H9 (cell line): ENCODE results near the gene EXPH5. TPM values are rescaled to one million over a fixed set of nuclear protein-coding genes. Genes with fewer than 3 reads are reported as not detected.
A peak's percentile ranks its signal among the peaks of the same experiment; 100 is the strongest.

Experiments
- DNase-seq: peaks from one replicate; pipeline ENCODE4 v3.0.0-alpha.2; 2017
- H2AFZ ChIP-seq: one replicate; pipeline ENCODE4 v1.6.1; 2013; ENCODE audit warnings: mild to moderate bottlenecking, low read length, control low read depth, moderate library complexity
- H2AK5ac ChIP-seq: 2 replicates; pipeline ENCODE4 v1.6.1; 2013; ENCODE audit warnings: low read length, control low read depth, mixed read lengths; ENCODE audit not compliant: insufficient read length
- H2BK120ac ChIP-seq: one replicate; pipeline ENCODE4 v1.6.1; 2013; ENCODE audit warnings: low read depth, mild to moderate bottlenecking, low read length, control low read depth, inconsistent platforms; ENCODE audit not compliant: poor library complexity, severe bottlenecking
- H2BK12ac ChIP-seq: 2 replicates; pipeline ENCODE4 v1.6.1; 2013; ENCODE audit warnings: low read length, control low read depth, mixed read lengths, low read depth; ENCODE audit not compliant: insufficient read length
- H2BK15ac ChIP-seq: 2 replicates; pipeline ENCODE4 v1.6.1; 2013; ENCODE audit warnings: low read depth, low read length, control low read depth
- H2BK20ac ChIP-seq: one replicate; pipeline ENCODE4 v1.6.1; 2013; ENCODE audit warnings: low read depth, mild to moderate bottlenecking, low read length, control low read depth, inconsistent platforms; ENCODE audit not compliant: poor library complexity, severe bottlenecking
- H2BK5ac ChIP-seq: 2 replicates; pipeline ENCODE4 v1.6.1; 2013; ENCODE audit warnings: low read length, control low read depth, mixed read lengths; ENCODE audit not compliant: insufficient read length
- H3K14ac ChIP-seq: 2 replicates; pipeline ENCODE4 v1.6.1; 2013; ENCODE audit warnings: low read length, control low read depth; ENCODE audit not compliant: insufficient read depth
- H3K18ac ChIP-seq: 2 replicates; pipeline ENCODE4 v1.6.1; 2013; ENCODE audit warnings: low read depth, mild to moderate bottlenecking, mixed read lengths, low read length, control low read depth; ENCODE audit not compliant: insufficient read length
- H3K23ac ChIP-seq: 2 replicates; pipeline ENCODE4 v1.6.1; 2013; ENCODE audit warnings: low read length, control low read depth, mixed read lengths, low read depth; ENCODE audit not compliant: insufficient read length
- H3K23me2 ChIP-seq: 2 replicates; pipeline ENCODE4 v1.6.1; 2013; ENCODE audit warnings: low read depth, mild to moderate bottlenecking, mixed read lengths, low read length, control low read depth; ENCODE audit not compliant: insufficient read length, poor library complexity, severe bottlenecking
- H3K27ac ChIP-seq: 2 replicates; pipeline ENCODE4 v1.5.1; 2013; ENCODE audit warnings: low read length, control low read depth, mixed read lengths, low read depth; ENCODE audit not compliant: insufficient read length
- H3K27me3 ChIP-seq: 2 replicates; pipeline ENCODE4 v1.6.1; 2013; ENCODE audit warnings: low read length, control low read depth, inconsistent platforms; ENCODE audit not compliant: insufficient read depth
- H3K4ac ChIP-seq: 2 replicates; pipeline ENCODE4 v1.6.1; 2013; ENCODE audit warnings: low read depth, mild to moderate bottlenecking, control low read depth, inconsistent platforms, low read length, moderate library complexity
- H3K4me1 ChIP-seq: 2 replicates; pipeline ENCODE4 v1.6.1; 2013; ENCODE audit warnings: low read length, control low read depth, inconsistent platforms; ENCODE audit not compliant: insufficient read depth
- H3K4me2 ChIP-seq: 2 replicates; pipeline ENCODE4 v1.6.1; 2013; ENCODE audit warnings: low read length, control low read depth, mixed read lengths; ENCODE audit not compliant: insufficient read length, insufficient read depth
- H3K56ac ChIP-seq: 2 replicates; pipeline ENCODE4 v1.6.1; 2013; ENCODE audit warnings: low read depth, mild to moderate bottlenecking, mixed read lengths, low read length, control low read depth; ENCODE audit not compliant: insufficient read length
- H3K79me1 ChIP-seq: 2 replicates; pipeline ENCODE4 v1.6.1; 2013; ENCODE audit warnings: low read depth, mild to moderate bottlenecking, moderate library complexity, low read length, control low read depth, inconsistent platforms; ENCODE audit not compliant: insufficient read depth, poor library complexity, severe bottlenecking
- H3K79me2 ChIP-seq: 2 replicates; pipeline ENCODE4 v1.6.1; 2013; ENCODE audit warnings: low read length, control low read depth, inconsistent platforms; ENCODE audit not compliant: insufficient read depth
- H3K9ac ChIP-seq: 2 replicates; pipeline ENCODE4 v1.6.1; 2013; ENCODE audit warnings: low read length, control low read depth, mixed read lengths; ENCODE audit not compliant: insufficient read length; ENCODE audit errors: extremely low read depth
- H3K9me3 ChIP-seq: one replicate; pipeline ENCODE4 v1.6.1; 2013; ENCODE audit warnings: low read depth, low read length, inconsistent platforms; ENCODE audit not compliant: control insufficient read depth
- H3T11ph ChIP-seq: one replicate; pipeline ENCODE4 v1.6.1; 2013; ENCODE audit warnings: mild to moderate bottlenecking, low read length, control low read depth, inconsistent platforms
- H4K20me1 ChIP-seq: one replicate; pipeline ENCODE4 v1.6.1; 2013; ENCODE audit not compliant: control insufficient read depth, insufficient read length, insufficient read depth
- H4K5ac ChIP-seq: 2 replicates; pipeline ENCODE4 v1.6.1; 2013; ENCODE audit warnings: low read depth, mild to moderate bottlenecking, mixed read lengths, low read length, control low read depth; ENCODE audit not compliant: insufficient read length
- H4K8ac ChIP-seq: replicated peaks from 2 replicates; pipeline ENCODE4 v1.6.1; 2013; ENCODE audit warnings: low read length, control low read depth, mixed read lengths, low read depth; ENCODE audit not compliant: insufficient read length
- H4K91ac ChIP-seq: 2 replicates; pipeline ENCODE4 v1.6.1; 2013; ENCODE audit warnings: low read depth, mild to moderate bottlenecking, moderate library complexity, mixed read lengths, low read length, control low read depth; ENCODE audit not compliant: insufficient read length
- H3K27ac Mint-ChIP-seq, 3 experiments: 2 replicates in 2 of 3; 3 replicates in 1 of 3; pipeline ENCODE4 v1.8.0; 2020 to 2021; ENCODE audit warnings: mixed read lengths in 3 of 3, mild to moderate bottlenecking in 1 of 3, moderate library complexity in 1 of 3
- H3K27me3 Mint-ChIP-seq: 2 replicates; pipeline ENCODE4 v1.8.0; 2021; ENCODE audit warnings: low read depth, mild to moderate bottlenecking, moderate library complexity, mixed read lengths
- H3K36me3 Mint-ChIP-seq, 3 experiments: 2 replicates in 2 of 3; 3 replicates in 1 of 3; pipeline ENCODE4 v1.8.0; 2020 to 2021; ENCODE audit warnings: low read depth in 3 of 3, mixed read lengths in 3 of 3; ENCODE audit not compliant: insufficient read depth in 1 of 3
- H3K4me1 Mint-ChIP-seq, 2 experiments: 2 replicates each; pipeline ENCODE4 v1.8.0; 2020; ENCODE audit warnings: mixed read lengths in 2 of 2
- H3K4me3 Mint-ChIP-seq, 2 experiments: 2 replicates in 1 of 2; 3 replicates in 1 of 2; pipeline ENCODE4 v1.8.0; 2020 to 2021; ENCODE audit warnings: mild to moderate bottlenecking in 2 of 2, mixed read lengths in 2 of 2, moderate library complexity in 1 of 2
- H3K9me3 Mint-ChIP-seq, 2 experiments: 2 replicates in 1 of 2; 3 replicates in 1 of 2; pipeline ENCODE4 v1.8.0; 2020; ENCODE audit warnings: mild to moderate bottlenecking in 2 of 2, mixed read lengths in 2 of 2, moderate library complexity in 1 of 2
- WGBS: extraction: QIAGEN DNeasy Blood & Tissue Kit; methylation state at CpG from one replicate; pipeline ENCODE4 v1.1.7; 2013; ENCODE audit warnings: missing lambda C conversion rate, low lambda C conversion rate, mixed read lengths; ENCODE audit not compliant: insufficient read length; ENCODE audit errors: extremely low coverage; 5-methylcytosine and 5-hydroxymethylcytosine counted together
- total RNA-seq: library from RNA; stranded (reverse); gene quantifications from 2 replicates; pipeline ENCODE4 v1.2.1, GENCODE V29; 2021
- TF ChIP-seq, protein P1 (sequence below): fragments of 200-600 bp; sonication (generic); conservative IDR thresholded peaks from 3 replicates; pipeline ENCODE4 v1.8.0; 2021; ENCODE audit warnings: antibody characterized with exemption, mild to moderate bottlenecking

The EXPH5 gene
- total RNA-seq, 1 experiment from 2014 or later, result 3.1 TPM

- Histone ChIP-seq H3K79me2 (no peaks in the 10 kb centered on the region), H3K4me1 (no peaks in the 10 kb centered on the region; the same call in none of the 2 replicates), H2AK5ac (no peak within 1 kb of the TSS), H3K4ac (no peak within 1 kb of the TSS), H4K20me1 (no peaks in the 10 kb centered on the region), H3K18ac (peak within 1 kb of the TSS; percentile 81), H2BK20ac (no peak within 1 kb of the TSS), H3K14ac (peak within 1 kb of the TSS; percentile 91), H3K23ac (no peak within 1 kb of the TSS), H3K4me2 (peak within 1 kb of the TSS; percentile 87), H4K8ac (no peak within 1 kb of the TSS), H3K27me3 (no peaks in the 10 kb centered on the region), H2BK15ac (0 out of 2 replicates have a peak within 1 kb of the TSS, but pooled peaks have one; percentile 83), H2BK120ac (no peak within 1 kb of the TSS), H2BK5ac (no peak within 1 kb of the TSS), H4K91ac (no peak within 1 kb of the TSS), H3T11ph (no peak within 1 kb of the TSS), H3K56ac (no peak within 1 kb of the TSS), H3K79me1 (no peaks in the 10 kb centered on the region), H3K9ac (peak within 1 kb of the TSS; percentile 59), H3K23me2 (peaks cover 14% of the 10 kb centered on the region), H3K27ac (no peak within 1 kb of the TSS), H2AFZ (no peak within 1 kb of the TSS), H3K9me3 (no peaks in the 10 kb centered on the region), H4K5ac (no peak within 1 kb of the TSS), H2BK12ac (no peak within 1 kb of the TSS)
- peak; percentile 56 for DNase-seq
- H3K4me3 Mint-ChIP-seq, result peak within 1 kb of the TSS; percentile 93 to 97
- TF ChIP-seq, protein P1, sequence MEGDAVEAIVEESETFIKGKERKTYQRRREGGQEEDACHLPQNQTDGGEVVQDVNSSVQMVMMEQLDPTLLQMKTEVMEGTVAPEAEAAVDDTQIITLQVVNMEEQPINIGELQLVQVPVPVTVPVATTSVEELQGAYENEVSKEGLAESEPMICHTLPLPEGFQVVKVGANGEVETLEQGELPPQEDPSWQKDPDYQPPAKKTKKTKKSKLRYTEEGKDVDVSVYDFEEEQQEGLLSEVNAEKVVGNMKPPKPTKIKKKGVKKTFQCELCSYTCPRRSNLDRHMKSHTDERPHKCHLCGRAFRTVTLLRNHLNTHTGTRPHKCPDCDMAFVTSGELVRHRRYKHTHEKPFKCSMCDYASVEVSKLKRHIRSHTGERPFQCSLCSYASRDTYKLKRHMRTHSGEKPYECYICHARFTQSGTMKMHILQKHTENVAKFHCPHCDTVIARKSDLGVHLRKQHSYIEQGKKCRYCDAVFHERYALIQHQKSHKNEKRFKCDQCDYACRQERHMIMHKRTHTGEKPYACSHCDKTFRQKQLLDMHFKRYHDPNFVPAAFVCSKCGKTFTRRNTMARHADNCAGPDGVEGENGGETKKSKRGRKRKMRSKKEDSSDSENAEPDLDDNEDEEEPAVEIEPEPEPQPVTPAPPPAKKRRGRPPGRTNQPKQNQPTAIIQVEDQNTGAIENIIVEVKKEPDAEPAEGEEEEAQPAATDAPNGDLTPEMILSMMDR, result no peak
- peaks cover 8% of the 10 kb centered on the region for H3K27me3 Mint-ChIP-seq
- peak within 1 kb of the TSS; percentile 87 to 99 (median 97) for H3K27ac Mint-ChIP-seq
- H3K4me1 Mint-ChIP-seq, result peaks cover 11 to 16% of the 10 kb centered on the region in 2 experiments
- no peaks in the 10 kb centered on the region for H3K36me3 Mint-ChIP-seq
- H3K9me3 Mint-ChIP-seq, result no peaks in the 10 kb centered on the region; a peak in 1 of 5 replicates
- no CpG with 5 or more reads among the region's 84 CpGs for WGBS
Observed at GRCh38 chr11:108498046-108498815, 95.3 kb downstream of the EXPH5 start, which contains the start of gene POGLUT3. Gene POGLUT3, minus strand, starts transcription at chr11:108498384. Its CDS starts 18 bp downstream, at chr11:108498366.
